HG02763 (cell line): ENCODE measurements around the gene MCM9.
A peak's percentile ranks its signal among the peaks of the same experiment; 100 is the strongest.
"Not testable (repeated sequence)": the region's sequence is repeated elsewhere in the genome, so short reads cannot be mapped to it uniquely, and the experiment has no call there.

Source experiments
- ATAC-seq: cut with Tn5 transposase; IDR thresholded peaks from one replicate; pipeline ENCODE4 v1.9.1; 2021; ENCODE audit warnings: mild to moderate bottlenecking, moderate library complexity; ENCODE audit not compliant: unreplicated experiment

MCM9 gene

GRCh38 chr6:118868901-118869300 is 66.1 kb downstream of the MCM9 start:
- not testable (repeated sequence) for ATAC-seq

- no peak for ATAC-seq
Observed at GRCh38 chr6:118867181-118867580, 67.8 kb downstream of the MCM9 start.

- no peak for ATAC-seq
Observed at GRCh38 chr6:118865100-118865391, 69.9 kb downstream of the MCM9 start.

- no peak for ATAC-seq
Observed at GRCh38 chr6:118864341-118865099, 70.4 kb downstream of the MCM9 start.

- no peak for ATAC-seq
Observed at GRCh38 chr6:118862443-118862842, 72.5 kb downstream of the MCM9 start.

- ATAC-seq = no peak
Observed at GRCh38 chr6:118860880-118861279, 74.1 kb downstream of the MCM9 start.

GRCh38 chr6:118860363-118860762 is 74.6 kb downstream of the MCM9 start:
- ATAC-seq = no peak

GRCh38 chr6:118859517-118860064 is 75.4 kb downstream of the MCM9 start:
- ATAC-seq = no peak

GRCh38 chr6:118856301-118856700 is 78.7 kb downstream of the MCM9 start:
- ATAC-seq = no peak

- ATAC-seq = no peak
Observed at GRCh38 chr6:118853408-118853807, 81.6 kb downstream of the MCM9 start.

- peak; percentile 37 for ATAC-seq
Observed at GRCh38 chr6:118844915-118845314, 90.0 kb downstream of the MCM9 start.

GRCh38 chr6:118843685-118844390 is 91.1 kb downstream of the MCM9 start:
- ATAC-seq = peak; percentile 88

- no peak for ATAC-seq
Observed at GRCh38 chr6:118830691-118831090, 104.3 kb downstream of the MCM9 start.

- ATAC-seq = no peak
Observed at GRCh38 chr6:118829817-118830478, 105.0 kb downstream of the MCM9 start.

- ATAC-seq = no peak
Observed at GRCh38 chr6:118826096-118826495, 108.9 kb downstream of the MCM9 start.

- ATAC-seq = no peak
Observed at GRCh38 chr6:118825661-118826060, 109.3 kb downstream of the MCM9 start.

- no peak for ATAC-seq
Observed at GRCh38 chr6:118815495-118815894, 119.5 kb downstream of the MCM9 start.

- ATAC-seq = no peak
Observed at GRCh38 chr6:118813775-118814174, 121.2 kb downstream of the MCM9 start.

- ATAC-seq = no peak
Observed at GRCh38 chr6:118812970-118813369, 122.0 kb downstream of the MCM9 start.

GRCh38 chr6:118810420-118811027 is 124.4 kb downstream of the MCM9 start:
- ATAC-seq = peak; percentile 84
